Effector memory CD4-positive, alpha-beta T cell (primary cell): ENCODE data around the gene ANKS6.

ENCODE experiments used
- DNase-seq, 3 donors: peaks; one replicate each; pipeline ENCODE4 v3.0.0-alpha.2; 2020
- H3K27ac ChIP-seq: 2 replicates; pipeline ENCODE4 v1.7.0; 2013; ENCODE audit warnings: mild to moderate bottlenecking, low read length, moderate library complexity; ENCODE audit not compliant: insufficient read depth, poor library complexity, severe bottlenecking
- H3K27me3 ChIP-seq: replicated peaks from 2 replicates; pipeline ENCODE4 v1.7.0; 2013; ENCODE audit warnings: mild to moderate bottlenecking, low read length; ENCODE audit not compliant: insufficient read depth, control insufficient read depth, poor library complexity, severe bottlenecking
- H3K36me3 ChIP-seq: 2 replicates; pipeline ENCODE4 v1.7.0; 2013; ENCODE audit warnings: mild to moderate bottlenecking, low read length, moderate library complexity; ENCODE audit not compliant: control insufficient read depth, insufficient read depth
- H3K4me1 ChIP-seq: 2 replicates; pipeline ENCODE4 v1.7.0; 2013; ENCODE audit warnings: low read length, mild to moderate bottlenecking; ENCODE audit not compliant: control insufficient read depth, insufficient read depth, poor library complexity, severe bottlenecking
- H3K4me3 ChIP-seq: 2 replicates; pipeline ENCODE4 v1.7.0; 2013; ENCODE audit warnings: low read length, low read depth, mild to moderate bottlenecking; ENCODE audit not compliant: insufficient read depth, poor library complexity, severe bottlenecking
- H3K9me3 ChIP-seq: 2 replicates; pipeline ENCODE4 v1.7.0; 2013; ENCODE audit warnings: mild to moderate bottlenecking, low read length, moderate library complexity; ENCODE audit not compliant: control insufficient read depth

Gene ANKS6

DNA sequence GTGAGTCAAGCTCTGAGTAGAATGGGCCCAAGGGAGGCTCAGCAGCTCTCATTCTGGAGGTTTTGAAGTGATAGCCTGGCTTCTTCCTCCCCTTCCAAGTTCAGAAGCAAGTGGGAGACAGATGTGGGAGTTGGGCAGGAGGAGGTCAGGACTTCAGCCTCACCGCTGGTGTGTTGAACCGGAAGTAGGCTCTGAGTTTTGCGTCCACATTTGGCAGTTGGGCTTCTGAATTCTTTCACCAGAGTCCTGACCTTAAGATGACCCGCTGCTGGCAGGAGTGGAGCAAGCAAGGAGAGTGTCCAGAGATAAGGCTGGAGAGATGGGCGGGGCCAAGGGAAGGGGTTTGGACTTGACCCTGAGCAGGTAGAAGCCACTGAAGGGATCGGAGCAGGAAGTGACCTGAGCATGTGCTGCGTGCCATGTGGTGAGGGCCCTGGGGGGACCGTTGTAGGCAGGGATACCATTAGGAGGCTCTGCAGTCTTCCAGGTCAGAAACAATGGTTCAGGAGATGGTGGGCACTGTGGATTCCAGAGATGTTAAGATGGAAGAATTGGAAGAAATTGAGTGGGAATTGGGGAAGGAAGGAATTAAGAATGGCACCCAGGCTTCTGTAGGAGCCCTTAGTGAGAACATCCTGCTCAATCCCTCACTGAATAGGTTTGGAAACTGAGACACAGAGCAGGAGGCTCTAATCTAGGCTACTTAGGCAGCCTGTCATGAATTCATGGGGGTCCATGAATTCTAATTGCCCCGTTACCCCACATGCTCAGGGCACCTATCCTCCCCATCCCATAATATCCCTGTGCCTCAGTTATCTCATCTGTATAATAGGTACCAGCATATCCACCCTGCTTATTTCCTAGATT, 37.0 kb upstream of the ANKS6 start:
- no peak for DNase-seq
- H3K4me1 ChIP-seq, result no peaks in the 10 kb centered on the region
- no peak overlapping the region for H3K27ac ChIP-seq
- no peaks in the 10 kb centered on the region for H3K27me3 ChIP-seq
- no peaks in the 10 kb centered on the region for H3K9me3 ChIP-seq
- H3K36me3 ChIP-seq, result peaks cover 3% of the 10 kb centered on the region
- no peak overlapping the region for H3K4me3 ChIP-seq

- H3K9me3 ChIP-seq, result no peaks in the 10 kb centered on the region
- no peak overlapping the region for H3K4me3 ChIP-seq
- no peak for DNase-seq
- H3K27me3 ChIP-seq, result no peaks in the 10 kb centered on the region
- H3K36me3 ChIP-seq, result peaks cover 3% of the 10 kb centered on the region
- H3K4me1 ChIP-seq, result no peaks in the 10 kb centered on the region
- no peak overlapping the region for H3K27ac ChIP-seq
Observed at GRCh38 chr9:98832768-98833089, 36.4 kb upstream of the ANKS6 start.

DNA sequence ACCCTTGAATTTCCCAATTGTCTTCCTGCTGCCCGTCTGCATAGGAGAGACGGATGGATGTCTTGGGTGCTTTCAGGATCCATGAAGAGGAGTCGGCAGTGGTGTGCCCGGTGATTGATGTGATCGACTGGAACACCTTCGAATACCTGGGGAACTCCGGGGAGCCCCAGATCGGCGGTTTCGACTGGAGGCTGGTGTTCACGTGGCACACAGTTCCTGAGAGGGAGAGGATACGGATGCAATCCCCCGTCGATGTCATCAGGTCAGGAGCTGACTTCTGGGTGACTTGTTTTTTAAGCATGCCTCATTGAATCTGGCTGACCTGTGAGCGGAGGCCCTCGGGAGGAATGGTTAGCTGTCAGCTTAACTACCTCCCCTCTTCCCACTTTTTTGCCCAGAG, 35.3 kb upstream of the ANKS6 start:
- H3K4me3 ChIP-seq, result no peak overlapping the region
- H3K27me3 ChIP-seq, result no peaks in the 10 kb centered on the region
- peaks cover 3% of the 10 kb centered on the region for H3K36me3 ChIP-seq
- H3K4me1 ChIP-seq, result no peaks in the 10 kb centered on the region
- H3K27ac ChIP-seq, result no peak overlapping the region
- no peaks in the 10 kb centered on the region for H3K9me3 ChIP-seq
- no peak for DNase-seq

DNA sequence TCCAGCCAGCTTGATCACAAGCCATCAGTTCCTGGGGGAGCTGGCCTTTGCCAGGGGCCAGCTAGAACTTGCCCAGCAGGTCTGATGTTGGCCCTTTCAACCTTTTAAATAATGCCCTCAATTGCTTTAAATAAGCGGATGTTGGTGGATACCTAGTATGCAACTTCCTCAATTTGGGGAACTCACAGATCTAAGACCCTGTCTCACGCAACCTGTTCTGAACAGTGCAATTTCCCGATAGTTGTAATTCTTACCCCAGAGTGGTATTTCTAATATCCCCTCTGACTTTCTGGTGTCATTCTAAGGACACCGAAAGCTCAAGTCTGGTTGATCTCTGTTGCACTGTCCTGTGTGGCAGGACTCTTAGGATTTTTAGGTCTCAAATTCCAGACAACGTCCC, 34.2 kb upstream of the ANKS6 start:
- no peaks in the 10 kb centered on the region for H3K4me1 ChIP-seq
- DNase-seq, result no peak
- H3K27me3 ChIP-seq, result no peaks in the 10 kb centered on the region
- no peak overlapping the region for H3K4me3 ChIP-seq
- peaks cover 3% of the 10 kb centered on the region for H3K36me3 ChIP-seq
- H3K9me3 ChIP-seq, result no peaks in the 10 kb centered on the region
- no peak overlapping the region for H3K27ac ChIP-seq

GRCh38 chr9:98829766-98830165, 33.4 kb upstream of the ANKS6 start:
- Histone ChIP-seq H3K4me1 (no peaks in the 10 kb centered on the region), H3K36me3 (peaks cover 3% of the 10 kb centered on the region)
- DNase-seq, result no peak

GRCh38 chr9:98826716-98827115, 30.4 kb upstream of the ANKS6 start:
- Histone ChIP-seq H3K27ac (no peak overlapping the region), H3K27me3 (no peaks in the 10 kb centered on the region), H3K9me3 (no peaks in the 10 kb centered on the region), H3K36me3 (peaks cover 2% of the 10 kb centered on the region), H3K4me1 (no peaks in the 10 kb centered on the region), H3K4me3 (no peak overlapping the region)
- no peak for DNase-seq

More at GRCh38 chr9:98829766-98830165, 33.4 kb upstream of the ANKS6 start:
- H3K27me3 ChIP-seq, result no peaks in the 10 kb centered on the region
- H3K27ac ChIP-seq, result no peak overlapping the region
- no peaks in the 10 kb centered on the region for H3K9me3 ChIP-seq
- no peak overlapping the region for H3K4me3 ChIP-seq

GRCh38 chr9:98825414-98825813, 29.1 kb upstream of the ANKS6 start:
- Histone ChIP-seq H3K9me3 (no peaks in the 10 kb centered on the region), H3K27me3 (no peaks in the 10 kb centered on the region), H3K27ac (no peak overlapping the region), H3K36me3 (no peaks in the 10 kb centered on the region), H3K4me1 (no peaks in the 10 kb centered on the region), H3K4me3 (no peak overlapping the region)
- DNase-seq, result no peak

DNA sequence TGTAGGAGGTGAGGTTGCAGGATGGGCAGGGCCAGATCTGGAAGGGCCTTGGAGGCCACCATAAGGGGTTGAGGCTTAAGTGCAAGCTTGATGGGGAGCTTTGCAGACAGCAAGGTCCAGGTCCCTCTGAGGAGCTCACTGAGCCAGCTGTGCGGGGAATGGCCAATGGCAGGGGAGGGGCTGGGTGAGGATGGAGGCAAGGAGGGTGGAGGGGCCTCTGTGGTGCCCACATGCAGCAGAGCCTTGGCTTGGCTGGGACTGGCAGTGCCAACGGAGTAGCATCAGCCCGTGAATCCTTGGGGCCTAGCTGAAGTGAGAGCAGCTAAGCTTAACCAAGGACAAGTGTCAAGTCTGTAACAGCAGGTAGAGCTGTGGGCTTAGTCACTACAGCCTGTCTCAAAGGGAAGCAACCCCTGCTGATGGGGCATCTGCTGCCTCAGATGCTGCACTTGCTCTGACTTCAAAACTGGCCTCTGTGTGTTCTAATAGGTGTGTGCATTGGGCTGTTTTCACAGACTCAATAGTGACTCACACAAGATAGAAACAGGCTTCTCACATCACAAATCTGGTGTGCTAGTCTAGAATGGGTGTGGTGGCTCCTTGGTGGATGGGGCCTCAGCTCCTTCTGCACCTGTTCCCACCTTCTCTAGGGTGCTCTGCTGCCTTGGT, 27.4 kb upstream of the ANKS6 start:
- H3K36me3 ChIP-seq, result no peaks in the 10 kb centered on the region
- no peaks in the 10 kb centered on the region for H3K4me1 ChIP-seq
- H3K4me3 ChIP-seq, result no peak overlapping the region
- H3K9me3 ChIP-seq, result no peaks in the 10 kb centered on the region
- no peak overlapping the region for H3K27ac ChIP-seq
- H3K27me3 ChIP-seq, result no peaks in the 10 kb centered on the region
- DNase-seq, result no peak

- no peak overlapping the region for H3K27ac ChIP-seq
- no peaks in the 10 kb centered on the region for H3K27me3 ChIP-seq
- no peak overlapping the region for H3K4me3 ChIP-seq
- DNase-seq, result no peak
- H3K4me1 ChIP-seq, result no peaks in the 10 kb centered on the region
- H3K9me3 ChIP-seq, result no peaks in the 10 kb centered on the region
- no peaks in the 10 kb centered on the region for H3K36me3 ChIP-seq
Observed at GRCh38 chr9:98822661-98823060, 26.3 kb upstream of the ANKS6 start.

DNA sequence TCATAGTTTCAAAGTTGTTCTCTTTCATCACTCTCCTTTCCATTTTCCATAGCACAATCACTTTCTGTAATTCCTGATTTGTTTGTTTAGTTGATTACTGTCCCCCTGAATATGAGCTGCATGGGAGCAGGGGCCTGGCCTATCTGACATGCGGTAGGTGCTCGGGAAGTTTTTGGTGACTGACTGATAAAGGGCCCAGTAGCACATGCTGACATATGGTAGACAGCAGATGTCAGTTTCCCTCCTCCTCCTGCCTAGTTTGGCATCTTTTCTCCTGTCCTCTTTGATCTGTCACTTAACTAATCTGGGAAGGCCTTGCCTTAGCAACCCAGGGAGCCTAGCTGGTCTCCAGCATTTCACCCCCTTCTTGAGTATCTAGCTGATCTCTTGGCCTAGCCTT, 25.5 kb upstream of the ANKS6 start:
- Histone ChIP-seq H3K4me1 (no peaks in the 10 kb centered on the region), H3K27ac (no peak overlapping the region), H3K9me3 (no peaks in the 10 kb centered on the region), H3K4me3 (no peak overlapping the region), H3K36me3 (no peaks in the 10 kb centered on the region), H3K27me3 (no peaks in the 10 kb centered on the region)
- DNase-seq, result no peak
